HG02852 (cell line): Measurements from ENCODE around the gene LMCD1.

Source experiments
- ATAC-seq: cut with Tn5 transposase; IDR thresholded peaks from one replicate; pipeline ENCODE4 v1.9.1; 2021; ENCODE audit warnings: mild to moderate bottlenecking, moderate library complexity; ENCODE audit not compliant: unreplicated experiment

Gene LMCD1

DNA sequence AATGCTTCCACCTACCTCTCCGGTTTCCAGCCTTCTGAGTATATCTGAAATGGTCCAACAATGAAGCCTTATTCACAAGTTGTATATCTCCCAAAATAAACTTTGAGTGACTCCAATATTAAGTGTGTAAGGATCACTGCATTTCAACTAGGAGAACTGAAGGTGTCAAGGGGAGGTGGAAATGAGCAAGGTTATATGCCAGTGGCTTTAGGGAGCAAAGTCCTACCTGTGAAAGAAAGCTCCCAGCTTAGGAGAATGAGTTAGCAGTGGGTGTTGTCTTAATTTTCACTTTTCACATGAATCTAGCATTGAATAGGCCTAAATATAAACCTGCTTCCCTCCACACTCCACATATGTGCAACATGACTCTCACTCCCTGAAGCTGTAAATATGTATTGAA is 29.0 kb downstream of the LMCD1 start:
- no peak for ATAC-seq

DNA sequence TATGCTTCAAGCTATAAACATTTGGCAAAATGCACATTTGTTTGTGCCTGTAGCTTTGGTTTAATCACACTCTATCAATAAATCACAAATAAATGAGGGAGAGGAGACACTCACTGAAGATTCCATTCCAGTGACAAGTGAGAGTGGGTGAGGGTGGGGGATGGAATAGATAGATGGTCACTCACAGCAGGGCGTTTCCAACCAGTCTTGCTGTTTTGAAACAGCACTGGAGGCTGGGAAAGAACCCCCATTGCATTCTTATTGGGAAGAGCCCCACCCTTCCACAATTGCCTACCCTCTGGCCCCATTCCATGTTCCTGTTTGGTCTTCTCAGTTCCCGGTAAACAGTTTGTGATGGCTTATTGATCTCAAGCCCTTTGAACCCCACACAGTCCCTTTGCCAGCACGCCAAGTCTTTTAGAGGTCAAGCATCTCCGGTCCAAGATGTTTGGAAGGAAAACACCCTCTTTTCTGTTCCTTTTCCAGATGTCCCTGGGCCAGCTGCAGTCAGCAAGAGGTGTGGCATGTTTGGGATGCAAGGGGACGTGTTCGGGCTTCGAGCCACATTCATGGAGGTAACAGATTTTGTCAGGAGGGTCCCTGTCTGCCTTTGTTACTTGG is 30.7 kb downstream of the LMCD1 start:
- no peak for ATAC-seq

DNA sequence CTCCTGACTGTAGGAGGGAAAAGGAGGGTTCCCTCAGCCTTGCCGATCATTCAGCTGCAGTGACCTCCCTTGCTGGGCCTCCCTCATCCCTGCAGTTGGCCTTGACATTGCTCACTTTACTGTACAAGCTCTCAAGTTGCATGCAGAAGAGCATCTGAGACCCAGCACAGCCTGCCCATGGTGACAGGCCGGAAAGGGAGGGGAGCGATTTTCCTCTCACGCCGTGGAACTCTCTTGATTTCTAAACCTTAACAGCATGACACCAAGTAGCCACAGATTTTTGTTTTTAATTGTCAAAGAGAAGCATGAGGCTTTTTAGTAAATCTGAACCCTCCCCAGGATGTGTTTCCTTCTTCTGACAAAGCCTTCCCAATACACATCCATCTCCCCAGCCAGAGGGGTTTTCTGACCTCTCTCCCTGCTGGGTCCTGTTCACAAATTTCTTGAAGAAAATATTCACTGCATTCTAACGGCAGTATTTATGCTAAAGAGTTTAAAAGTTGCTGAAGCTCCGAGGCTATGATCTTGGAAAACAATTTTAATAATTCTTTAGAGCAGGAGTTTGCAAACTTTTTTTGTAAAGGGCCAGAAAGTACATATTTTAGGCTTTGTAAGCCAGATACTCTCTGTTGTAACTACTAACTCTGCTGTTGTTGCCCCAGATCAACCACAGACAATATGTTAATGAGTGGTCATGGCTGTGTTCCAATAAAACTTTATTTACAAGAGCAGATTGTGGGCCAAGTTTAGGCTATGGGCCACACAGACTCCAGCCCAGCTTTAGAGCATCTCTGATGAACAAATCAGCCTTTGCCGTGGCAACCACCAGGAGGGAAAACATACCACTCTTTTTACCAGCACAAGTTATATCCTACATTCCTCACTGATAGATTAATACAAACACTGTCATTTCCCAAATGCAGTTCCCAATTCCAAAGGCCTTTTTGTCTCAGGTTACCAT is 34.8 kb downstream of the LMCD1 start:
- ATAC-seq = no peak

DNA sequence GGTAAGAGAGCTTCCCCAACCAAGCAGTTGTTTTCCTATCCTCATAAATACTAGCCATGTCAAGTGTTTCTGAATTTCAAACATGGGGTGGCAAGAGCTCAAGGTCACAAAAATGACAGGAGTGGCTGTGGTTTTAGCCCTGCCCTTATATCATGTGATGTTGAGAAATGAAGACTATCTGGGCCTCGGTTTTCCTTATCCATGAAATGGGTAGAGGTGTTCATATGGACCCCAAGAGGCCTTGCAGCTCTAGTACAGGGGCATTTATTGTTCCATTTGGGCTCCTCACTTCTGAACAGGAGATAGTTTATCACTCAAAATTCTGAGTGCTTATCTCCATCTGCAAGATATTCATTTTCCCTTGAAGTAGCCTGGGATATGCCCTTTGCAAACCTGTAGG is 35.8 kb downstream of the LMCD1 start:
- no peak for ATAC-seq

DNA sequence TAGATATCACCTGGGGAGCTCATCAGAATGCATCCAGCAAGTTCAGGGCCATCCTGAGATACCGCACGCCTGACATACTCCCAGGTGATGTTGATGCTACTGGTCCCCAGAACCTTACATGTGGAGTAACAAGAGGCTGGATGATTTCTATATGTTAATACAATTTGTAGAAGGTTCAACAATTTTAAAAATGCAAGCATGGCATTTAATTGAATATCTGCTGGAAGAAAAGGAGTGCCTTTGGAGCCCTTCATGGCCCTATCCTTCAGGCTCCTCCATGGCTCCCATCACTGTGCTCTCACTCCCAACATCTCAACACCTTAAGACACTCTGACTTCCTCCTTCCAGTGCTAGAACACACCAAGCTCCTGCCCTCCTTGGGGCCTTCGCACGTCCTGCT is 36.6 kb downstream of the LMCD1 start:
- ATAC-seq = no peak

DNA sequence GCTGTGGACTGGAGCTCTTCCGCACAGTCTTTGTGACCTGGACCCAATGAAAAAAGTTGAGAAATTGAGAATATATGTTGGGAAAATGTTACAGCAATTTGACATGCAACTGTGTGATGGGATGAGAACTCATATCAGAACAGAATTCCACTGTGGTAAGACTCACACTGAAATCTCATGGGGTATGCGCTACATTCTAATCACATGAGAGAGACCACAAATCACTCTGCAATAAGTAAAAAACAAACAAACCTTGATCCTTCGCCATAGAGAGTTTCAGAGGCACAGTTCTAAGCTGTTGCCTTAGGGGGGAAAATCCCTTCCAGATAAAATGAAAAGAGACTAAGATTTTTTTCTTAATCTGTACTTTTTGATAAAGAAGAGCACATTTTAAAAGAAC is 37.3 kb downstream of the LMCD1 start:
- no peak for ATAC-seq

DNA sequence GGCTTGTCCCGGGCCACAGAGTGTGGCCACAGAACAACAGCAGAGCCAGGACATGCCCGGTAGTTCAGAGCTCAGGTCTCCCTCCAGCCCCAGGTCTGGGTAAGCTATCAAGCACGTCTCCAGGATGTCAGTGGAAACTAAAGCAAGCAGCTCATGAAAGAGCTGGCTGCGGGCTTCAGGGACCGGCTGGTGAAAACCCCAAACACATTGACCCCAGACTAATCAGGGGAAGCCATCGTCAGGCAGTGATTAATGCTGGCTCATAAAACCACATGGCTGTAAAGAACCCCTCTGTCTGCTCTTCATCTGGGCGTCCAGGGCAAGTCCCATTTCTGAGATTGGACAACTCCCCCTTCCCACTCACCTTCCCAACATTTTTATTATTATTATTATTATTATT is 37.8 kb downstream of the LMCD1 start:
- ATAC-seq = no peak

DNA sequence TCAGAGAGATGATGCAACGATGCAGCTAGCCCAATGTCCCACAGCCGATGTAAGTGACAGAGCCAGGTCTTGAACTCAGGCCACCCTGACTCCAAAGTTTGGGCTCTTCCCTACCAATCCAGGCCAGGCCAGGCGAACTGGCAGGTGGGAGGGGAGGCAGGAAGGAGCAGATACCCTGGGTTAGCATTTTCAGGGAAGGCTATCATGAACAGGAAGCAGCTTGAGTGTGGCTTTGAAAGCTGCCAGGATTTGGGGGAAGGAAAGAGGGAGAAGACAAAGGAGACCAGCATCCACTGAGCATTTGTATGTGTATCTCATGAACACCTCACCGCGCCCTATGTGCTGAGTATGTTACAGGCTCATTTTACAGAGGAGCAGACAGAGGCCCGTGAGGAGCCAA is 38.8 kb downstream of the LMCD1 start:
- no peak for ATAC-seq

DNA sequence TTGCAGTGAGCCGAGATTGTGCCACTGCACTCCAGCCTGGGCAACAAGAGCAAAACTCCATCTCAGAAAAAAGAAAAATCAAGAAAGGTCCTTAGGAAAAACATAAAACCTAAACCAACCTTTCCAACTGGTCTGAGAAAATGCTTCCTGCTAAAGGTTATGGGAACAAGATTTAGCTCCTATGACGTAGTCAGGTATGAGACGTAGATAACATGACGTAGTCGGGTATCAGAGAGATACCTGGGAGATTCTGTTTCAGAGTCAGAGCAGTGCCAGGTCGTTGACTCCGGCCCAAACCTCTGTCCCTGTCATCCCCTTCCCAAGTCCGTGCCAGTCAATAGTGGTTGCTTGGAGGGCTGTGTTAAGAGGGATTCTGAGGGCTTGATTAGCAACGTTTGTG is 39.9 kb downstream of the LMCD1 start:
- no peak for ATAC-seq

DNA sequence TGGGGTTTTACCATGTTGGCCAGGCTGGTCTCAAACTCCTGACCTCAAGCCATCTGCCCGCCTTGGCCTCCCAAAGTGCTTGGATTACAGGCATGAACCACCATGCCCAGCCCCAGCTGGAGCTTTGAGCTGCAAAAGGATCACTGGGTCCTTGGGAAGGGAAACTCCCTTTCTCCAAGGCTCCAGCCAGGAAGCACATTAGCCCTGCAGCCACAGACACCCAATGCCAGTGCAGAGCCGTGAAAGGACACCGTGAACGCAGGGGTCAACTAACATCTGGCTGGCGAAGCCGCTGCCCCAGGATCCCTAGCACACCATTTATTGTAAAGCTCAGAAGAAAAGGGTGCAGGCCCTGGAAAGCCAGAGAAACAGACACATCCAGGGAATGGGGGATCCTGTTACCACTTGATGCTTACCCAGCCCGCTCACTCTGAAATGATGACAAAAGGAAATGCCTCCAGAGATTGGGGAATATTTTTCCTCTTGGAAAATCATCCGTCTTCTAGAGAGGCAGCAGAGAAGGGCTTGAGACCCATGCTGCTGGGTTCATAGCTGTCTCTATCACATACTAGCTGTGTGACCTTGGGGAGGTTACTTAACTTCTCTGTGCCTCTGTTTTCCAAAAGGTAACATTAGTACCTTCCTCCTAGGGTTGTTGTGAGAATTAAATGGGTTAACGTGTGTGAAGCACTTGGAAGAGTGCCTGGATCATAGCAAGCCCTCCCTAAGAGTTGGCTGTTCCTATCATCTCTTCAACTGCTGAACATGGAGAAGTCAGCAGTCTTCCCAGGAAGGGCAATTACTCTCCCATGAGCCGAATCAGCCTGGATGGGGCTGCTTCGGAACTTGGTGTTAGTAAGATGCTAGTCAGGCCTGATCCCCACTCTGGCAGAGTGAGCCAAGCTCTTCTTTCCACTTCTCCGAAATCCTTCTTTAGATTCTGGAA is 40.8 kb downstream of the LMCD1 start:
- ATAC-seq = no peak

DNA sequence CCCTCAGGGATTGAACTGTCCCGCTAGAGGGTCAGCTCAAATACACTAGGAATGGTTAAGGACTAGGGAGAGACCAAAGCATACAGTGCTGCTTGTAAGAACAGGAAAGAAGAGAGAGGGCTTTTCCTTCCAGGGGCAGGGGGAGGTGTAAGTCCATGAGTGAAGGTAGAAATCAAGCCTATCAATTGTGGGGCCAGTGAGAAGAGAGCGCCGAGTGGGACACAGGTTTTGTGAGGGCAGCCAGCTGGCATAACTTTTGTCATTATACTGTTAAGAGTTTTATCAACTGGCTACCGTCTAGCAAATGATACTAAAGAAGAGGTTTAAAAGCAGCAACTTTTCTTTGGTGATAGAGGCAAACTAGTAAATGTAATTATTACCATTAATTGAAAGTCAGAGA is 45.0 kb downstream of the LMCD1 start:
- no peak for ATAC-seq

DNA sequence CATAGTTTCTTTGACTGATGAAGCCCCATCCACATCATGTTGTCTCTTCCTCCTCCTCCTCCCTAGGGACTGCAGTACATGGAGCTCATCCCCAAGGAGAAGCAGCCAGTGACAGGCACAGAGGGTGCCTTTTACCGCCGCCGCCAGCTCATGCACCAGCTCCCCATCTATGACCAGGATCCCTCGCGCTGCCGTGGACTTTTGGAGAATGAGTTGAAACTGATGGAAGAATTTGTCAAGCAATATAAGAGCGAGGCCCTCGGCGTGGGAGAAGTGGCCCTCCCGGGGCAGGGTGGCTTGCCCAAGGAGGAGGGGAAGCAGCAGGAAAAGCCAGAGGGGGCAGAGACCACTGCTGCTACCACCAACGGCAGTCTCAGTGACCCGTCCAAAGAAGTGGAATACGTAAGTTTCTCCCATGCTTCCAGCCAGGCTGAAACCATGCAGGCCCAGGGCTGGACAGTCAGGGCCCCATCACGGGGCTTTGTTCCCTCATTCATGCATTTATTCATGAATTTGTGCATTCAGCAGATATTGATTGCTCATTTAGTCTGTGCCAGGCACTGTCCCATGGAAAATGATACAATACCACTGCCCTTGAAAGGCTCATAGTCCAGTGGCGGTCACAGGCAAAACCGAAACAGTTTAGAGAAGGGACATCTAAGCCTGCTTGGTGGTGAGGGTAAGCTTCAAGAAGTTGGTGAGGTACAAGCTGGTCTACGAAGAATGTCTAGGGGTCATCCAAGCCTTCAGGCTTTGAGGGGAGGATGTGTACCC is 47.1 kb downstream of the LMCD1 start:
- no peak for ATAC-seq

DNA sequence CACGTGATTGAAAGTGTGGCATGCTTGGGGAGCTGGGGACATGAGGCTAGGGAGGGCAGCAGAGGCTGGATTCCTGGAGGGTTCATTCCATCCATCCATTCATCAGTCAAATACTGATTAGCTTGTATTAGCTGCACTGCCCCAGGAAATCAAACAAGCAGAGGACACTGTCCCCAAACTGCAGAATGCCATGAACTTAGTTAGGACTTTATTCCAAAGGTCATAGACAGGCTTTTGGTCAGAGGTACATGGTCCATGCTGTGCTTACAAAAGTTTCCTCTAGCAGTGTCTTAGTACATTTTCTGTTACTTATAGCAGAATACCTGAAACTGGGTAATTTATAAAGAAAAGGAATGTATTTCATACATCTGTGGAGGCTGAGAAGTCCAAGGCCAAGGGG is 47.7 kb downstream of the LMCD1 start:
- ATAC-seq = no peak

DNA sequence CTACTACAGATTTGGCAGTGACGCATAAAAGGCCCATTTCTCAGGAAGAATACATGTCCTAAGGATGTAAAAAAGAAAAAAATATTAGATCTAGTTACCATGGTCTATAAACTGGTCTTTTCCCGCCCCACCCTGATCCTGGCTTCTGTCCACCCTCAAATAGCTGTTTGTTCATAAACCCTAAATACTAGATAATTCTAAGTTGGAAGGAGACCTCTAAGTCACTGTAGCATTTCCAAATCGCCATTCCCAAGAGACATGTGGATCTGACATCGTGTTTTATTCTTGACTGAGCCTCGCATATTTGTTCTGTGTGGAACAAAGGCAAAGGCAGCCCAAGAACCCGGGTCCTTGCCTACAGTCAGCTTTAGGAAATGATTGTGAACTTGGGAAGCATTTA is 49.0 kb downstream of the LMCD1 start:
- ATAC-seq = no peak

DNA sequence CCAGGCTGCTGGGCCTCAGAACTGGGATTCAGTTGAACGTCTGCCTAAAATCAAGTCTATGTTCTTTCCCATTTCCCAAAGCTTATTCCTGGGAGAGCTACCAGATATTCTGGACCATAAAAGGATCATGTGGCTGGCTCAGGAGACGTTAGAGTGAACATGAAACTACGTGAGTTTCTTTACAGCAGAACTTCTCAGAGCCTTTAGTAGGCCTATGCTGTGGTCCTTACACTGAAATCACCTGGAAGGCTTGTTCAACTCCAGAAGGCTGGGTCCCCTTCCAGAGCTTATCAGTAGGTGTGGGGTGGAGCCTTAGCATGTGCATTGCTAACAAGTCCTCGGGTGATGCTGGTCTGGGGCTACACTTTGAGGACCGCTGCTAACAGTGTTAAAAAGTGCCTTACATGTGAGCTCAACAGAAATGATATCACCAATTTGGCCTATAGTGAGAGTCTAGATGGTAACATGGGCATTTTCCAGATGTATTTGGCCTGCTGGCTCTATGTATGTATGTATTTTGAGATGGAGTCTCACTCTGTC is 50.7 kb downstream of the LMCD1 start:
- no peak for ATAC-seq

DNA sequence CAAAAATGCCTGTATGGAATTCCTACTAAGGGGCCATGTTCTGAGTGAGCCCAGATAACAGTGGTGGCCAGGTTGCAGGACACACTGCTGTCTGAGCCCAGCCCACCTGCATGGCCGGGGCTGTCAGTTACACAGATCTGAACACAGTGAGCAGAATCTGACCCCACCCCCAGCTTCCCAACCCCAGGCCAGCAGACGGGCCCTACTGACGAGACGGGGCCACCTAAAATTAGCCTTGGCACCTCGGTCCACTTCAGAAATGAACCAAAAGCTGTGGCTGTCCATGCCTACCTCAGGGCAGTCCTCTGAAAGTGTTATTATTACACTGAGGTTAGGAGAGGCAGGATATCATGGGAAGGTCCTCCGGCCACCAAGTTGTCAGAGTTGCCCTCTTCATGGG is 51.8 kb downstream of the LMCD1 start:
- no peak for ATAC-seq

DNA sequence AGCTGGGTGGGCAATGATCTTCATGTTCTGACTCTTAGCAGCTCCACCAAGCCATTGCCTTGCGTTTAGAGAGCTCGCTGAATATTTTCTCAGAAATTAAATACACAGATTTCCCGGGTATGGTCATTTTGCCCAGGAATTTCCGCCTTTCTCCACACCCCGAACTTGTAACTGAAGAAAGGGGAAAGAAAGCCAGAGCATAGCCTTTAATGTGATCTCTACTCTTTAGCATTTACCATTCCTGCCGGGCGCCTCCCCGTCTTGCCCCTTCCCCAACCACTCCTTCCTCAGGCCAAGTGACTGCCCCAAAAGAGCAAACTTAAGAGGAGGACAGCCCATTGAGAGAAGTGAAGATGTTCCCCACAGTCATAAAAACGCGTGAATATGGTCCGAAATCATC is 53.1 kb downstream of the LMCD1 start:
- ATAC-seq = no peak

DNA sequence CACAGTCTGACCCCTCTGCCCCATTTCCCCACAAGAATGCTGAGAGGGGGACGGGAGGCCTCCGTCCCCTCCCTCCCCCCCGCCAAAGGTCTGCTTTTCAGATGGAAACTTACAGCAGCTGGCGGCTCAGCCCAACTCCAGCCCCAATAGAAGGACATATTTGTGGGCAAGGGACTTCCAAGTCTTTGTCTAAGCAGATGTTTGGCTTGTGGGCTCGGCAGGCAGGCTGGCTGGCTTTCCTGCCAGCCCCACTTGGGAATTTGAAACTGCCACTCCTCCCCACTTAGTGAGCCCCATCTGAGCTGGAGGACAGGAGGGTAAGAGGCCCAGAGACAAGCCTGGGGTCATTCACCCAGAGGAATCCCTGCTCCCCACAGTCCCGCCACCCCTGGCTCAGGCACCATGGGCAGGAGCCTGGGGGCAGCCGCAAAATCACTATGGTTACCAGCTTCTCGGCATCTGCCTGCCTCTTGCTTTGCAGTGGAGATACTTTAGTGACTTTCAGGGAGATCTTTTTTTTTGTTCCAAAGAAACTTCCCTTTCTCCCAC is 53.6 kb downstream of the LMCD1 start:
- ATAC-seq = no peak

DNA sequence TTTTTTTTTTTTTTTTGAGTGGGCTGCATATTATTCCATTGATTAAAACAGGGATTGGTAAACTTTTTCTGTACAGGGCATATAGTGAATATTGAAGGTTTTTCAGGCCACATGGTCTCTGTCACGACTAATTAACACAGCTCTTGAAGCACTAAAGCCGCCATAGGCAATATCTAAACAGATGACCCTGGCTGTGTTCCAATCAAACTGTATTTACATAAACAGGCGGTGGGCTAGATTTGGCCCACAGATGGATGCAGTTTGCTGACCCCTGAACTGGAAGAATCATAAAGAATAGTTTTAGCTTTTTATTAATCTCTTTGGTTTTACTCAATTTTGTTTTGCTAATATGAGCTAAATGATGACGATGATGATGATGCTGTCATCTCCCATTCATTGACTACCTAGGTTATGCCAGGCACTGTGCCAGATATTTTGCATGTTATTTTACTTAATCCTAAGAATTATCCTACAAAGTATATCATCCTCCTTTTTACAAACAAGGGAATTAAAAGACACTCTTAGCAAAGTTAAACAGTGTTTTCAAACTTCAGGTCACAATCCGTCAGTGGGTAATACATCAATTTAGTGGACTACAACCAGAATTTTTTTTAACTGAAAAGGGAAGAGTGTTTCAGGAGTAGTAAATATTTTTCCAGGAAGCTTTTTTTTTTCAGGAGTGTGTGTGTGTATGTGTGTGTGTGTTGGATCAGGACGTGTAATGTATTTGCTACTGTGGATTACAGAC is 54.3 kb downstream of the LMCD1 start:
- no peak for ATAC-seq
